SW480 (cell line): Measurements from ENCODE around the gene CA10.
A peak's percentile ranks its signal among the peaks of the same experiment; 100 is the strongest.

Experiments
- DNase-seq: peaks from one replicate; pipeline ENCODE4 v3.0.0-alpha.2; 2016; ENCODE audit warnings: low spot score

CA10 gene

DNA sequence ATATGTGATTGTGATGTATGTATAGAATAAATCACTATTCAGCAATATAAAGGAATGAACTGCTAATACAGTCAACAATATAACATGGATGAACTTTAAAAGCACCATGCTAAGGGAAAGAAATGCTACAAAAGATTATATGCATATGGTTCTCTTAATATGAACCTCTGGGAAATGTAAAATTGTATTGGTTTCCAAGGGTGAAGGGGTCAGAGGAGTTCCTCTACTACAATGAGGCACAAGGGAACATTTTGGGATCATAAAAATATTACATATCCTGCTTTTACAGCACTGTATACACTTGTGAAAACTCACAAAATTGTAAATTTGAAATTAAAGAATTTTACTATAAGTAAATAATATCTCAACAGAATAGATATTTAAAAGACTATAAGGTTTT lies 111.4 kb downstream of the CA10 start:
- no peak for DNase-seq

DNA sequence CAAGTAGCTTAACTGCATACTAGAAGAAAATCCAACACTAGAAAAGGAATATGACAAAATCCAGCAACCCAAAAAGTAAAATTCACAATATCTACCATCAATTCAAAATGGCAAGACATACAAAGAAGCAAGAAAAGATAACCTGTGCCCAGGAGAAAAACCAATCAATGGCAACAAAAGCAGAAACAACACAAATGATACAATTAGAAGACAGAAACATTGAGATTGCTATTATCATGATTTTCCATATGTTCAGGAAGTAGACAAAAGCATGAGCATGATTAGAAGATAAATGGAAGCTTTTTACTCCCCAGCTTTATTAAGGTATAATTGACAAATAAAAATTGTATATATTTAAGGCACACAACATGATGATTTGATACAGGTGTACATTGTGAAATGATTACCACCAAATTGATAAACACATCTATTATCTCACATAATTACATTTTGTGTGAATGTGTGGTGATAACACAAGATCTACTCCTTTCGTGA lies 117.3 kb downstream of the CA10 start:
- DNase-seq = no peak

DNA sequence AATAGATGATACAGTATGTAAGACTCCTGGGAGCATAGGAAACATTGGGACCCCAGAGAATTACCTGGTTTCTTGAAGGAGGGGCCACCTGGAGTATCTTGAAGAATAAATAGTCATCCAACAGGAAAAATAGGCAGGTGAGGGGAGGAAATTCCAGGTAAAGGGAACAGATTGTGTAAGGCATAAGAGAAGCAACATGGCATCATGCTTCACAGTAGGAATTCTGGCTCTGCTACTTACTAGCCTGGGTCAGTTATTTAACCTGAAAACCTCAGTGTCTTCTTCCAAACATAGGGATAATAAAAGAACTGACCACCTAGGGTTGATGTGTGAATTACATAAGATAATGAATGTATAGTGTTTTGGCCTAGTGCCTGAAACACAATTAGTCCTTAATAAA lies 122.1 kb downstream of the CA10 start:
- DNase-seq = no peak

DNA sequence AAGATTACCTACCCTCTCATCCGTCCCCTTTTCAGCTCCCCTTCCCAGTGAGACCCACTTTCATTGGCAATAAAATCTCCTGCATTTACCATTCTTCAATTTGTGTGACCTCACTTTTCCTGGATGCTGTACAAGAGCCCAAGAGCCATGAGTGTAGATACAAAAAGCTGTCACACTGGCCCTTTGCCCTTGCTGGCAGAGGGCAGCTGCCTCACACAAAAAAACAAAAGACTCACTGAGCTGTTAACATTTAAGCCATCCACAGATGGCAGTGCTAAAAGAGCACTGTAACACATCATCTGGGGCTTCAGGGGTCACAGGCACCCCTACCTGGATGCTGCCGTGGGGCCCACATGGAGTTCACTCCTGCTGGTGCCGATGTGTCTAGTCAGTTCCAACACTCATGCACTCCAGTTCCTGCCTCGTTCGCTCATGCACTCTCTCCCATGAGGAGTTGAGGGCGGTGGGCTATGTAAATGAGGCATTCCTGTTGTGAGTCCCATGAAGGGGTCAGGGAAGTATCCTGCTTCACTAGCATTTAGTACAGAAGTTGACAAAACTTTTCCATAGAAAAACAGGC lies 123.1 kb downstream of the CA10 start:
- DNase-seq = no peak

DNA sequence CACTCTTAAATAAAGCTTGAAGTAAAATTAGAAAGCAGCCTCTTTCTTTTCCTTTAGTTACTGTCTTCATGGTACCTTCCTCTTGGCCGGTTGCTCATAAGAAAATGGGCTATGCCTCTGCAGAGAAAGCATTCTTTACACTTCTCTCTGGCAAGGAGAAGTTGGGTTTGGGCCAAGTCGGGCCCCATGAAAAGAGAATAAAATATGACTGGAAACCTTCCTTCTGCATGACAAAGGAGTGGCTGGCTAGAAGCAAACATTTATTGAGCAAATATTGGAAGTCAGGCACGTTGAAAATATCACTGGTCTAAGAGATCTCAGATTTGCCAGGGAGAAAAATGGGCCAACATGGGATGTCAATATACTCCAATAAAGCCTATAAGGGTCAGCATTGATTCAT lies 126.1 kb downstream of the CA10 start:
- DNase-seq = no peak

DNA sequence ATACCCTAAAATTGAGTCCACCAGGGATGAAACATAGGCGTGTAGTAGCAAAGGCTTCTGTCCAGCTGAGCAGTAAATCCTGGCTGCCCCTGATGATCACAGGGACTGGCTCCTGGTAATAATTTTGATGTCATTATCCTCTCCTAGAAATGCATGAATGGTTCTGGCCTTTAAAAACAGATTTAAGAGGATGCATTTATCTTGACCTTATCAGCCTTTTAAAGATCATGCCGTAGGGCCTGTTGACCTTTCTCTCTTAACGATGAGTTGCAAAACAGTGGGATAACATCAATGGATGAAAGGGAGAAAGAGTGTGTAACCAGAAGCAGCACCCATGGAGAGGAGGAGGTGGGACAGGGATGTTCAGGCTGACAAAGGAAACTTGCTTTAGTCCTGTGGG lies 128.5 kb downstream of the CA10 start:
- DNase-seq = no peak

DNA sequence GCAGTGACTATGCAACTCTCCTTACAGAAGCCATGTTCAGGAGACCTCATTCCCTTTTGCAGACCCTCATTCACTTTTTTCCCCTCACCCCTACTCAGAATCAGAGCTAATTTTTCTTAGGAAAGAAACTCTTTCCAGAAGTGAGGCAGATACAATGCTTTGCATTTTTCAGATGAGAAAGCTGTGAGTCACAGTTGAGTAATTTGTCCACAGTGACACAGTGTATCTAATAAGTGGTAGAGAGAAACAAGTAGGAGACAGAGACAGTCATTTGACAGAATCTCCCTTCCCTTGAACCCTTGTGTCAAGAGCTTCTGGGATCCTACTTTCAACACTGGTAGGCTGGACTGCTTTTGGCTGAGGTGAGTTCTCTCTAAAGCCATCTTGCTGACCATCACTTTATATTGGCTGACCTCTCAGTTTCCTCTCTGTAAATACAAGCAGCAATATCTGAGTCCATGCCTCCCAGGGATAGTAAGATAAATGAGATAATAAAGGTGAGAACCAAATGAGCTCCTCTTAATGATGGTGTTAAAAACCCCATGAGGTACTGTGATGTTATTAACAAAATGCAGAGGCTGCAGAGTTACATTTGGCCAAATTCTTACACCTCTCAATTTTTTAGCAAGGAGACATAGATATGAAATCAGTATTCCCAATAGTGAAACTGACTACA lies 130.8 kb downstream of the CA10 start:
- no peak for DNase-seq

DNA sequence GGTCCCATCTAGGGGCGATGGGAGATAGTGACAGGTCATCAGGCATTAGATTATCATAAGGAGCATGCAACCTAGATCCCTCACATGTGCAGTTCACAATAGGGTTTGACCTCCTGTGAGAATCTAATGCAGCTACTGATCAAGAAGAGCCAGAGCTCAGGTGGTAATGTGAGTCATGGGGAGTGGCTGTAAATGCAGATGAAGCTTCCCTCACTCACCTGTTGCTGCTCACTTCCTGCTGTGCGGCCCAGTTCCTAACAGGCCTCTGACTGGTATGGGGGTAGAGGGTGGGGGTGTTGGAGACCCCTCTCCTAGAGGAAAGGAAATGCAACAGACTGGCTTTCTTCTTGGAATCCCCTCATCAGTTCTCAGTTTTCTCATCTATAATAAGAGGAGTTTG lies 131.4 kb downstream of the CA10 start:
- peak; percentile 6 for DNase-seq

DNA sequence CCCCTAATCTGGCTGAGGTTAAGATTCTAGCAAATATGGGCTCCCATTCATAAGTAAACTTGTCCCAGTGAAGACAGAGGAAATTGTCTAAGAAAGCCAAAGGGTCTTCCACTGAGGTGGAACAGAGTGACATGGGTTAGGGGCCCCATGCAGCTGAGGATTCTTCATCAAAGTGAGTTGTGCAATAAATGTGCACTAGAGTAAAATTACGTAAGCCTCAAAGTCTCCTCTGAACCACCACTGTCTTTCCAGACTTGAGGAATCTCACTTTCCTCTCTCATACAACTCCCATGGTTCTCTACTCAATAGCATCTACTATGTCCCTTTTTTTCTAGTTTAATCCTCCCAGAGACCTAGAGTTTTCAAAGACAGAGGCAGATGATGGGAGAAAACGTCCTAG lies 132.4 kb downstream of the CA10 start:
- no peak for DNase-seq

DNA sequence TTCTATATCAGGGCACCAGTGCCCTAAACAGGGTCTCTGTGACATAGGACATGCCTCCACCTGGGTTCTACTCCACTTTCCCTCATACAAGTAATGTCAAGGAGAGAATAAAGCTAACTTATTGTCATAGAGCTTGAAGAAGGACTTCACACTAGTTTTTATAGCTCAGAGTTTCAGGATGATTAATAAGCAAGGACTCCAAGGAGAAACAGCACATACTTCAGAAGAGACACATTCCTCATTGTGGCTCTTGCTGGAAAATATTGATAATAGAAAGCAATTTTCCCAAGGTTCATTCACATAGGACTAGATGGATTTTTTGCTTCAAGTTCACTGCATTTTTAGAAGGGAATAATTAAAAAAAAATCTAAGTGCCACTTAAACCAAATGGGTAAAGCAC lies 133.3 kb downstream of the CA10 start:
- DNase-seq = no peak

DNA sequence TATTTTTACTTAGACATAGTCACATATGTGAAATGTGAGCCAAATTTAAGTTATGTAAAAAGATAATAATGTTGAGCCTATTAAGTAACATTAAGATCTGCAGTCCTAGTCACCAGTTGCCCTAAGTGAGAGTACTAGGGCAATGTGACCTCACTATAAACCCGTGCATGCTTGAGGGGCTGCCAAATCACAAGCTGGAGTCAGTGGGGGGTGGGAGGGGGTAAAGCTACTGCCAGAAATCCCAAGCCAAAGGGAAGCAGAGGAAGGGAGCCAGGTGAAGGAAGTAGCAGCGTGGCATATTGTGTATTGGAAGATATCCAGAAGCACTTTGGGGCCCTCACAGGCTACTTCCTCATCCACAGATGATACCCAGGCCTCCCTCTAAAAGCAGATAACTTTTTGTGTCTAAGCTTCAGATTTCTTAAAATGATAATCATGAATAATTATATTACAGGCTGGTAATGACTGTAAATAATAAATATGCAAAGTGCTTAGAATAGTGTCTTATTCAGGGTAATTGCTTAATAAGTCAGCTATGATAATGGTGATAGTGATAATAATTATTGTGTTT lies 134.1 kb downstream of the CA10 start:
- no peak for DNase-seq

DNA sequence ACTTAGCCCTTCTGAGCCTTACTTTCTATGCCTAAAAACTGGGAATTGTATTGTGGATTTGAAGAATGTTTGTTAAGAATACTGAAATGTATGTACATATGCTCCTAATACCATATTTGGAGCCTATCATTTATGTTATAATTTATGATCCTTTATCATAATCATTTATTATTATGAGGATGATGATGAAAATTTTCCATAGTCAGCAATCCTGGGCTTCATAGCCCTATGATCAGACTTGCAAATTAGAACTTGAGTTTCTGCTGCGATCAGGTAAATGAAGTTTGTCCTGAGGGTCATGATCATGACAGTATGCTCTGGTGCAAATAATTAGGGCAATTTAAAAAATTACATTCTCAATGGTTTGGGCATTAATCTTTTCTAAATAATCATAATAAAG lies 147.4 kb downstream of the CA10 start:
- DNase-seq = no peak

DNA sequence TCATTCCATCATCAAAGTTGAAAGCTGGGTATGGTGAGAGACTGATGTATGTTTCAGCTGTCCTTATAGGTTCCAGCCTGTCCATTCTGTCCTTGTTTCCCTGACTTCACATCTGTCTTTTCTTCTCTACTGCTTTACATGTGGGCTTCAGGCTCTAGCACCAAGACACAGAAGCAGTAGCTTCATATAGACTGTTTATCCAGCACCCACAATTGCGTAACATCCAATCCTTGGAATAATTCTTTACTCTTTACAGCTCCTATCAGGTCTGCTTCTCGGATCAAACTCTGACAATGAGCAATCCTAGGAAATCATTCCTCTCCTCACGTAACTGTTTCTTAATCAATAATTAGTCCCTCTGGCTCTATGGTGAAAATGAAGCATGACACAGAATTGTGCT lies 158.9 kb downstream of the CA10 start:
- DNase-seq = no peak

DNA sequence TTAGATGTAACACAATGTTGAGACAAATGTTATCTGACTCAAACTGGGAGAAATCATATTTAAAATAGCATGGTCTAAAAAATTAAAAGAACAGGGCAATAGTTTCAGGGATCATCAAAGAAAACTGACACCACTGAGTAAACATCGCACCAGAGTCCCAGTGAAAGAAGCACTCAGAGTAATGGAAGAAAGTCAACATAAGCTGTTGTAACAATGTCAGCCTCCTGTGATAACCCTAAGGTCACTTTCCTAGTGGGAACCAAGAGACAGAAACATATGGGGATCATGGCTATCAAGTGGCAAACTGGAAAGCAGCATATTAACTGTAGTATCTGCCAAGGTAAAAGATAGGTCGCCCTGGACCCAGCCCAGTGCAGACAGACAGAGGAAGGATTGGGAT lies 160.8 kb downstream of the CA10 start:
- no peak for DNase-seq

DNA sequence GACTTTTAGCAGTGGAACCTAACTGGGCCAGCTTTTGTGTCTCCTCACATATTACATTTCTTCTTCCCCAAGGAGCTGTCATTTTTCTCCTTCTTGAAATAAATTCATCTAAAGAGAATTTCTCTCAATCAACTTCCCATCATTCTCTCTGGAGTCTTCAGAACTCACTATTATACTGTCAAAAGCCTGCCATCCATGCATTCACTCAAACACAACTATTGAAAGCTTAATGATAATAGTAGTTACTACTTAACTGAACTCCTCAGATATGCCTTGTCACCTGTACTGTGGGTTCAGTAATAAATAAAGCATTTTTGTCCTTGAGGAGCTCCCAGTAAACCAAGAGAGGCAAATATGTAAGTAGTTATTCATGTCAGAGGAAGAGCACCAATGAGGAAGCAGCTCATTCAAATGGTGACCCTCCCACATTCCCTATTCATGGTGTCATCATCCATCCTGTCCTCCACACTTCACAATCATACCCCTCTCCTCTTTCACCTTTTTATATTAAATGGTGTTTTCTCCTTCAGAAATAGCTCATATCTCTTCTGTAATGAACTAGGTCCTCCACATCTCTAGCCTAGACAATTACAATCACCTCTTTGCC lies 162.6 kb downstream of the CA10 start:
- no peak for DNase-seq

DNA sequence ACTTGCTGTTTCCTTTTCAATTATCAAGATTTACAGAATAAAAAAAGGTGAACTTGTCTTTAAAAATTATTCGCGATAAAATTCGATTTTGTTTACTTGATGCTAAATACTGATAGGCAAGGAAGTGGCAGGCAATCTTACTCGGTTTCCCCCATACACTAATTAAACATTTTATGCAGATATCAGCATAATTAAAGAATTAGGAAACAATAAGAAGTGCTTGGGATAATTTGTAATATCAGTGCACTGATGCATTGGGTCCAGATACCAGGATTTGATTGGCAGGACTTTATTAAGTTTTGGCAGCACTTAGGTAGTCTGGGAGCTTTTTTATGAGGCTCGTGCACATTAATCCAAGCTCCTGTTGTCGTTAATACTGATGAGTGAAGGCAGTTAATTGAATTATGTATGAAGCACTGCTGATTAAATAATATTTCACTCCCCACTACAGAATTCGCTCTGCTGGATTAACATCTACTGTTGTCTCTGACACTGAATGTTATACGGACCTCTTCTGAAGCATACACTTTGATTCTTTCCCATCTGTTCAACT lies 165.6 kb downstream of the CA10 start:
- no peak for DNase-seq

DNA sequence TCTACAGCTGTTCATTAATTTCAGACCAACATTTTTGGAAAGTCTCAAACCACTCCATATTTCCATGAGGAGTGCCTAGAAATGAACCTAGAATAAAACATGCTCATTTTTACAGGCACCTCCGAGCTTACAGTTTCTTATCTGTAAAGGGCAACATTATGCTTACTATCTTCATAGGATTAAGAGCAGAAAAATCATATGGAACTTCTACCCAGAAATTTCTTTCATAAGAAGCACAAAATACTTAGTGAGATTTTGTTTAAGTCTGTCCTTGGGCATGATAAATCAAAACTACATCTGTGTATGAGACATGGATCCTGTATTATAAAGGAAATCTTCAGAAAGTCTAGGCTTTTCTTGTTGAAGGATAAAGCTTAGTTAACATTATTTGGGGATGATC lies 187.4 kb downstream of the CA10 start:
- DNase-seq = no peak

DNA sequence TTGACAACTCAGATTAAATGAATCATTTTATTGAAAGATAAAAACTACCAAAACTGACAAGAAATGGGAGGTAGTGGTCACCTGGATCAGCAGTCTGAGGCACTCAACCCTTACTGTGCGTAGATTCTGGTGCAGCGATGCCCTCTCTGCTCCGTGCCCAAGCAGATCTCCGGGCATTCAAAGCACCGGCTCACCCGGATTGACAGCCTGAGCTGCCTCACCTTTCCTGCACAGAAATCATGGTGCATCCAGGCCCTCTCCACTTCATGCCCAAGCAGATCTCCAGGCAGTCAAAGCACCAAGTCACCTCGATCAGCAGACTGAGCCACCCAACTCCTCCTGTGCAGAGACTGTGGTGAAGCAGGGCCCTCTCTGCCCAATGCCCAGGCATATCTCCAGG lies 196.8 kb downstream of the CA10 start:
- no peak for DNase-seq

DNA sequence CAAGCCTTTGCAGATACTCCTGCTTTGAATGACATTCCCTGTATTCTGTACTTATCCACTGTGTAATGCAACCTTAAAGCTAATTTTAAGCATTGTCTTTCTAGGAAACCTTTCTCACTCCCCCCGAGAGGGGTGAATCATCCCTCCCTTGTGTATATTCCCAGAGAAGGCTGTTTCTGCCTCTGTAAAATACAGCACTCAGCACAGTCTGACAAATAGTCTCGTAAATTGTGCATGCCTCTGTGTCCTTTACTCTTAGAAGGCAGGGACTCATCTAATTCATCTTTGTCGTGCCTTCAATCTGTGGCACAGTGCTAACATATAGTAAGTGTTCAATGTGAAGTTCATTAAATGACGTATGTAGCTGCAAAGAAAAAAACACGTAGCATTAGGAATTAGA lies 200.7 kb downstream of the CA10 start:
- DNase-seq = no peak

DNA sequence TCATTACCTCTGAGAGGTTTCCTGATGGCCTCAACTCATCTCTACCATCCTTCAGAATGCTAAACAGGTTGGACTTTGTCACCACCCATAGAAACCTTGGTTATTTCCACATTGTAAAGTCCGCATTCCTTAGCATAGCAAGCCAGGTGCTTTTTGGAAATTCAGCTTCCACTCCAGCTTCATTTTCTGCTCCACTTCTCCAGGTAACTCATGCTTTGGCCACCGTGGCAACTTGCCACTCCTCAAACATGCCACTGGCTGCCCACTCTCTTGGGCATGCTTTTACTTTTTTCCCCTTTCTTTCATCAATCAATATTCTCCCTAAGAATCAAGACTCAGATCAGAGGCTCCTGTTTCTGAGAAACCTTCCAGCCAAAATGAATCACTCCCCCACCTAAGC lies 203.3 kb downstream of the CA10 start:
- DNase-seq = no peak

DNA sequence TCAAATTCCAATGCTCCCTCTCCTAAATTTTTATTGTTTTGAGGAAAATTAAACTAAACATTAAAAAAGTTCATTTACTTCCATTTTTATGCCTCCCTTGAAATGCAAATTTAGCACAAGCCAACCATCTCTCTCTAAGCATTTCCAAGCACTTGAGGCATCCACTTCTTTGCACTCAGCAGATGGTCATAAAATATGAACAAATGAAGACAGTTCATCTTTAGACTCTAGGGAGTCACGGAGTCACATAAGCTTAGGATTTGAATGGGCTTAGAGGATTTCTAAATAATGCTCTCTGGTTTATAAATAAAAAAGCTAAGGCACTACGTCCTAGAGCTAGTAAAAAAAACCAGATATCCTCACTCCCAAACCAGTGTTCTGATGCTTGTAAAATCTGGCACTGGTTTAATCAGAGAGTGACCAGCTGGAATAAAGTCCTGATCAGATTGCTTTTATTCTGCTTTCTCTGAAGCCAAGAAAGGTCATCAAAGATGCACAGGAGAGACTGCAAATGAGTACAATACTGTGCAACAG lies 204.2 kb downstream of the CA10 start:
- no peak for DNase-seq

DNA sequence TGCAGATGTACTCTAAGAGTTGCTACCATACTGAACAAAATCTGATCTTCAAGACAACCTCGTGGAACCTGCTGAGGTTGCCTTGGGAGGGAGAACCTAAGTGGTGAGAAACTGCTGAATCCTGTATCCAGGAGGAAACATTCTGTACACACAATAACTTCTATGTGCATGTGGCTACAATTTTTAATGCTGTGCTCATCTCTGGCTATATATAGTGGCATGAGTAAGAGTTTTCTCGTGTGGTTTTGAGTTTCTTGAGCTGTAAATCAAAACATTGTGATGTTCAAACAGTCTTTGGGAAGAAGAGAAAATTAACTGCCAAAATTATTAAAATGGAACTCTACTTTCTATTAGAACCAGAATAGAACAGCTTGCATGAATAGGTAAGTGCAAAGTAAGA lies 206.8 kb downstream of the CA10 start:
- DNase-seq = no peak

DNA sequence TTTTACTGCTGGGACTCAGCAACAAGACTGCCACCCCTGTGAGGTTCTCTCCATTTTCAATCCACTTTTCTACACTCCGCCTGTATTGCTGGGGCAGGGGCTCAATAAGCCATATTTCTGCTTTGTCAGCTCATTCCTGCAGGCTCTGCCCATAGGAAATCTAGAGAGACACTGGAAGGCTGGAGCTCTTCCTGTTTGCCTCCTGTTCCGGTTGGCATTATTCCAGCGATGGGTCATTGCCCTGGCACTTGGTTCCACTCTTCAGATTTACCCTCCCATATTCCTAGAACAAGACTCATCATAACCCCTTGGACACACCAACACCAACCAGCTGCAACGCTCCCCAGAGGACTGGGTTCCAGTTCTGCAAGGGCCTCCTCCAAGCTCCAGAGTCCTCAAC lies 210.4 kb downstream of the CA10 start:
- DNase-seq = no peak
